Hepatocyte (in vitro differentiated cells): ENCODE results near the gene SPINK2. TPM values are rescaled to one million over a fixed set of nuclear protein-coding genes. Genes with fewer than 3 reads are reported as not detected.

Experiments
- DNase-seq: peaks from one replicate; pipeline ENCODE4 v3.0.0-alpha.2; 2016; ENCODE audit warnings: low spot score
- H2AFZ ChIP-seq: fragments of 200-600 bp; sonication (generic); 2 replicates; pipeline ENCODE4 v1.6.0; 2016; ENCODE audit warnings: antibody characterized with exemption, mild to moderate bottlenecking
- H3K27ac ChIP-seq: fragments of 200-600 bp; sonication (generic); 2 replicates; pipeline ENCODE4 v1.5.1; 2016; ENCODE audit warnings: mild to moderate bottlenecking
- H3K27me3 ChIP-seq: fragments of 200-600 bp; sonication (generic); 2 replicates; pipeline ENCODE4 v1.6.1; 2016
- H3K36me3 ChIP-seq: fragments of 200-600 bp; sonication (generic); replicated peaks from 2 replicates; pipeline ENCODE4 v1.5.1; 2016; ENCODE audit warnings: low read depth; ENCODE audit not compliant: insufficient read depth
- H3K4me1 ChIP-seq: fragments of 200-600 bp; sonication (generic); 2 replicates; pipeline ENCODE4 v1.5.1; 2016; ENCODE audit warnings: mild to moderate bottlenecking, moderate library complexity; ENCODE audit not compliant: insufficient read depth
- H3K4me2 ChIP-seq: fragments of 200-600 bp; sonication (generic); 2 replicates; pipeline ENCODE4 v1.6.0; 2016
- H3K4me3 ChIP-seq: fragments of 200-600 bp; sonication (generic); 2 replicates; pipeline ENCODE4 v1.5.1; 2016; ENCODE audit warnings: mild to moderate bottlenecking
- H3K79me2 ChIP-seq: fragments of 200-600 bp; sonication (generic); 2 replicates; pipeline ENCODE4 v1.6.0; 2017; ENCODE audit warnings: mild to moderate bottlenecking
- H3K9me2 ChIP-seq: fragments of 200-600 bp; sonication (generic); replicated peaks from 2 replicates; pipeline ENCODE4 v1.6.0; 2017; ENCODE audit warnings: mild to moderate bottlenecking; ENCODE audit not compliant: insufficient read depth
- H3K9me3 ChIP-seq: fragments of 200-600 bp; sonication (generic); 2 replicates; pipeline ENCODE4 v1.5.1; 2016; ENCODE audit warnings: low read depth, mild to moderate bottlenecking
- H4K20me1 ChIP-seq: fragments of 200-600 bp; sonication (generic); 2 replicates; pipeline ENCODE4 v1.6.0; 2016; ENCODE audit warnings: mild to moderate bottlenecking; ENCODE audit not compliant: insufficient read depth, poor library complexity, severe bottlenecking
- CTCF ChIP-seq: fragments of 200-600 bp; sonication (generic); IDR thresholded peaks from 2 replicates; pipeline ENCODE4 v1.5.1; 2016; ENCODE audit warnings: antibody characterized with exemption, mild to moderate bottlenecking; ENCODE audit not compliant: poor library complexity
- EZH2 ChIP-seq: fragments of 200-600 bp; sonication (generic); IDR thresholded peaks from 2 replicates; pipeline ENCODE4 v1.6.1; 2016; ENCODE audit warnings: antibody characterized with exemption, mild to moderate bottlenecking, borderline replicate concordance
- EZH2phosphoT487 ChIP-seq: fragments of 200-600 bp; sonication (generic); IDR thresholded peaks from one replicate; pipeline ENCODE4 v1.6.1; 2018; ENCODE audit warnings: antibody characterized with exemption, mild to moderate bottlenecking, low read depth, moderate library complexity; ENCODE audit not compliant: unreplicated experiment, severe bottlenecking
- WGBS: methylation state at CpG from one replicate; pipeline ENCODE4 v1.1.6; 2016; ENCODE audit warnings: low lambda C conversion rate; ENCODE audit errors: missing lambda C conversion rate; 5-methylcytosine and 5-hydroxymethylcytosine counted together
- polyA plus RNA-seq: library from polyadenylated mRNA; unstranded; fragments of >200 nt; fragmentation: Nextera tagmentation; extraction: Ambion mirVana; gene quantifications from 2 replicates; pipeline ENCODE4 v1.2.1, GENCODE V29; 2016
- total RNA-seq: library from RNA; depleted of rRNA; stranded (reverse); fragments of >200 nt; gene quantifications from 2 replicates; pipeline ENCODE4 v1.2.3, GENCODE V29; 2014

Gene SPINK2
- total and polyA plus RNA-seq, 2 experiments from 2014 or later, result 0.77 TPM; not detected in 1

- H3K4me3 ChIP-seq, result no peak overlapping the region
- 52% methylated on average over 2 of the region's 2 CpGs for WGBS
- no peaks in the 10 kb centered on the region for H3K4me1 ChIP-seq
- no peak overlapping the region for H3K27ac ChIP-seq
- no peaks in the 10 kb centered on the region for H3K79me2 ChIP-seq
- no peak overlapping the region for H3K4me2 ChIP-seq
- no peaks in the 10 kb centered on the region for H3K9me2 ChIP-seq
- H4K20me1 ChIP-seq, result no peaks in the 10 kb centered on the region
- no peaks in the 10 kb centered on the region for H3K36me3 ChIP-seq
- no peak for DNase-seq
- TF ChIP-seq CTCF (no peak), EZH2 (no peak), EZH2phosphoT487 (no peak)
- no peak overlapping the region for H2AFZ ChIP-seq
- H3K27me3 ChIP-seq, result no peaks in the 10 kb centered on the region
- H3K9me3 ChIP-seq, result no peaks in the 10 kb centered on the region
These were observed 49.4 kb downstream of the SPINK2 start for GRCh38 chr4:56772134-56772533.

GRCh38 chr4:56768763-56769162 lies 52.7 kb downstream of the SPINK2 start:
- Histone ChIP-seq H3K9me2 (no peaks in the 10 kb centered on the region), H3K36me3 (no peaks in the 10 kb centered on the region), H4K20me1 (no peaks in the 10 kb centered on the region), H3K27ac (no peak overlapping the region), H2AFZ (no peak overlapping the region), H3K4me3 (no peak overlapping the region), H3K4me2 (peak overlapping the region; percentile 20), H3K9me3 (no peaks in the 10 kb centered on the region), H3K27me3 (no peaks in the 10 kb centered on the region), H3K4me1 (no peaks in the 10 kb centered on the region), H3K79me2 (no peaks in the 10 kb centered on the region)
- no peak for TF ChIP-seq EZH2
- 37% methylated on average over 4 of the region's 4 CpGs for WGBS
- peak; percentile 65 for DNase-seq

GRCh38 chr4:56768316-56768715 lies 53.2 kb downstream of the SPINK2 start:
- Histone ChIP-seq H3K4me3 (no peak overlapping the region), H3K27me3 (no peaks in the 10 kb centered on the region), H3K9me2 (no peaks in the 10 kb centered on the region), H2AFZ (no peak overlapping the region), H3K4me2 (peak overlapping the region; percentile 20), H3K79me2 (no peaks in the 10 kb centered on the region), H3K4me1 (no peaks in the 10 kb centered on the region), H3K36me3 (no peaks in the 10 kb centered on the region), H4K20me1 (no peaks in the 10 kb centered on the region), H3K9me3 (no peaks in the 10 kb centered on the region), H3K27ac (no peak overlapping the region)
- TF ChIP-seq CTCF, result no peak
- TF ChIP-seq EZH2, result no peak
- TF ChIP-seq EZH2phosphoT487, result no peak
- no peak for DNase-seq
- 45% methylated on average over 3 of the region's 3 CpGs for WGBS

- Histone ChIP-seq H3K9me3 (no peaks in the 10 kb centered on the region), H2AFZ (no peak overlapping the region), H3K79me2 (no peaks in the 10 kb centered on the region), H3K9me2 (no peaks in the 10 kb centered on the region), H3K4me2 (no peak overlapping the region), H3K4me1 (no peaks in the 10 kb centered on the region), H3K4me3 (no peak overlapping the region), H3K27ac (no peak overlapping the region), H4K20me1 (no peaks in the 10 kb centered on the region), H3K36me3 (no peaks in the 10 kb centered on the region), H3K27me3 (no peaks in the 10 kb centered on the region)
- no peak for DNase-seq
- no peak for TF ChIP-seq CTCF
- TF ChIP-seq EZH2phosphoT487, result no peak
- TF ChIP-seq EZH2, result no peak
These were observed 53.9 kb downstream of the SPINK2 start for GRCh38 chr4:56767567-56767966.
